IPS-15b (cell line): Measurements from ENCODE around the gene EBF3.

Experiments used
- H3K27me3 ChIP-seq: one replicate; pipeline ENCODE4 v1.6.1; 2013; ENCODE audit warnings: low read length; ENCODE audit not compliant: control insufficient read depth, insufficient read depth
- H3K36me3 ChIP-seq: one replicate; pipeline ENCODE4 v1.6.1; 2013; ENCODE audit warnings: low read length; ENCODE audit not compliant: control insufficient read depth, insufficient read depth
- H3K4me1 ChIP-seq: one replicate; pipeline ENCODE4 v1.6.1; 2013; ENCODE audit warnings: mild to moderate bottlenecking, low read length; ENCODE audit not compliant: control insufficient read depth, insufficient read depth
- H3K4me3 ChIP-seq: one replicate; pipeline ENCODE4 v1.5.1; 2013; ENCODE audit warnings: low read depth, low read length
- H3K9ac ChIP-seq: one replicate; pipeline ENCODE4 v1.6.1; 2013; ENCODE audit warnings: low read depth, mild to moderate bottlenecking, low read length
- H3K9me3 ChIP-seq: one replicate; pipeline ENCODE4 v1.6.1; 2013; ENCODE audit warnings: mild to moderate bottlenecking, low read length; ENCODE audit not compliant: control insufficient read depth, insufficient read depth

The EBF3 gene

GRCh38 chr10:129851941-129852640 is 112.0 kb downstream of the EBF3 start:
- no peak overlapping the region for H3K9ac ChIP-seq
- no peaks in the 10 kb centered on the region for H3K4me1 ChIP-seq
- H3K4me3 ChIP-seq = no peak overlapping the region
- no peaks in the 10 kb centered on the region for H3K27me3 ChIP-seq
- H3K36me3 ChIP-seq = no peaks in the 10 kb centered on the region
- H3K9me3 ChIP-seq = no peaks in the 10 kb centered on the region

GRCh38 chr10:129850790-129851189 is 113.3 kb downstream of the EBF3 start:
- H3K27me3 ChIP-seq = no peaks in the 10 kb centered on the region

GRCh38 chr10:129850316-129850715 is 113.8 kb downstream of the EBF3 start:
- H3K4me3 ChIP-seq = no peak overlapping the region

More at GRCh38 chr10:129850790-129851189, 113.3 kb downstream of the EBF3 start:
- no peak overlapping the region for H3K9ac ChIP-seq
- H3K9me3 ChIP-seq = no peaks in the 10 kb centered on the region
- no peak overlapping the region for H3K4me3 ChIP-seq
- H3K36me3 ChIP-seq = no peaks in the 10 kb centered on the region
- H3K4me1 ChIP-seq = no peaks in the 10 kb centered on the region

GRCh38 chr10:129849853-129850252 is 114.2 kb downstream of the EBF3 start:
- Histone ChIP-seq H3K36me3 (no peaks in the 10 kb centered on the region), H3K9ac (no peak overlapping the region), H3K4me1 (no peaks in the 10 kb centered on the region), H3K27me3 (no peaks in the 10 kb centered on the region), H3K9me3 (no peaks in the 10 kb centered on the region), H3K4me3 (no peak overlapping the region)

More at GRCh38 chr10:129850316-129850715, 113.8 kb downstream of the EBF3 start:
- Histone ChIP-seq H3K4me1 (no peaks in the 10 kb centered on the region), H3K27me3 (no peaks in the 10 kb centered on the region), H3K36me3 (no peaks in the 10 kb centered on the region), H3K9me3 (no peaks in the 10 kb centered on the region), H3K9ac (no peak overlapping the region)

GRCh38 chr10:129849452-129849750 is 114.7 kb downstream of the EBF3 start:
- Histone ChIP-seq H3K4me3 (no peak overlapping the region), H3K9ac (no peak overlapping the region), H3K4me1 (no peaks in the 10 kb centered on the region), H3K27me3 (no peaks in the 10 kb centered on the region), H3K36me3 (no peaks in the 10 kb centered on the region), H3K9me3 (no peaks in the 10 kb centered on the region)

GRCh38 chr10:129848696-129849451 is 115.2 kb downstream of the EBF3 start:
- H3K4me1 ChIP-seq = no peaks in the 10 kb centered on the region
- H3K27me3 ChIP-seq = no peaks in the 10 kb centered on the region
- no peaks in the 10 kb centered on the region for H3K36me3 ChIP-seq
- H3K4me3 ChIP-seq = no peak overlapping the region
- no peaks in the 10 kb centered on the region for H3K9me3 ChIP-seq
- H3K9ac ChIP-seq = no peak overlapping the region

- no peaks in the 10 kb centered on the region for H3K4me1 ChIP-seq
- no peaks in the 10 kb centered on the region for H3K27me3 ChIP-seq
- H3K9ac ChIP-seq = no peak overlapping the region
- H3K9me3 ChIP-seq = no peaks in the 10 kb centered on the region
- no peaks in the 10 kb centered on the region for H3K36me3 ChIP-seq
- H3K4me3 ChIP-seq = no peak overlapping the region
Observed at GRCh38 chr10:129847741-129848483, 116.2 kb downstream of the EBF3 start.

GRCh38 chr10:129846991-129847391 is 117.1 kb downstream of the EBF3 start:
- H3K4me3 ChIP-seq = no peak overlapping the region
- no peaks in the 10 kb centered on the region for H3K4me1 ChIP-seq
- no peaks in the 10 kb centered on the region for H3K27me3 ChIP-seq
- no peak overlapping the region for H3K9ac ChIP-seq
- H3K36me3 ChIP-seq = no peaks in the 10 kb centered on the region
- H3K9me3 ChIP-seq = no peaks in the 10 kb centered on the region

- H3K27me3 ChIP-seq = no peaks in the 10 kb centered on the region
- no peaks in the 10 kb centered on the region for H3K36me3 ChIP-seq
- no peaks in the 10 kb centered on the region for H3K4me1 ChIP-seq
- no peak overlapping the region for H3K9ac ChIP-seq
- H3K4me3 ChIP-seq = no peak overlapping the region
- H3K9me3 ChIP-seq = no peaks in the 10 kb centered on the region
Observed at GRCh38 chr10:129845111-129845753, 118.8 kb downstream of the EBF3 start.

- Histone ChIP-seq H3K9me3 (no peaks in the 10 kb centered on the region), H3K9ac (no peak overlapping the region), H3K4me3 (no peak overlapping the region), H3K4me1 (no peaks in the 10 kb centered on the region), H3K36me3 (no peaks in the 10 kb centered on the region), H3K27me3 (no peaks in the 10 kb centered on the region)
Observed at GRCh38 chr10:129844216-129844766, 119.8 kb downstream of the EBF3 start.

- Histone ChIP-seq H3K4me3 (no peak overlapping the region), H3K9me3 (no peaks in the 10 kb centered on the region), H3K9ac (no peak overlapping the region), H3K27me3 (no peaks in the 10 kb centered on the region), H3K4me1 (no peaks in the 10 kb centered on the region), H3K36me3 (no peaks in the 10 kb centered on the region)
Observed at GRCh38 chr10:129843702-129844101, 120.4 kb downstream of the EBF3 start.
